Ascending aorta (tissue), 2 donors: ENCODE measurements around the gene CAAP1. TPM values are rescaled to one million over a fixed set of nuclear protein-coding genes. Genes with fewer than 3 reads are reported as not detected.

Experiments
- DNase-seq, 2 donors: peaks; one replicate each; pipeline ENCODE4 v3.0.0-alpha.2; 2019; ENCODE audit warnings: low spot score in 2 of 2
- H3K27ac ChIP-seq, 2 donors: fragments of 200-600 bp; sonication (generic); one replicate each; pipeline ENCODE4 v1.5.1; 2016 to 2017; ENCODE audit warnings: mild to moderate bottlenecking in 1 of 2
- H3K27me3 ChIP-seq: fragments of 200-600 bp; sonication (generic); one replicate; pipeline ENCODE4 v1.5.1; 2017
- H3K36me3 ChIP-seq, 2 donors: fragments of 200-600 bp; sonication (generic); one replicate each; pipeline ENCODE4 v1.5.1; 2016
- H3K4me1 ChIP-seq, 2 donors: fragments of 200-600 bp; sonication (generic); one replicate each; pipeline ENCODE4 v1.5.1; 2016 to 2017; ENCODE audit warnings: mild to moderate bottlenecking in 1 of 2
- H3K4me3 ChIP-seq, 2 donors: fragments of 200-600 bp; sonication (generic); one replicate each; pipeline ENCODE4 v1.5.1; 2016 to 2017; ENCODE audit warnings: mild to moderate bottlenecking in 1 of 2
- H3K9me3 ChIP-seq, 2 donors: fragments of 200-600 bp; sonication (generic); one replicate each; pipeline ENCODE4 v1.5.1; 2016
- intact Hi-C: fragments of 100-400 bp; cut with DNase I; formaldehyde crosslinking; loops from one replicate; pipeline ENCODE4 v1.15.1; 2023
- total RNA-seq: library from RNA; depleted of rRNA; stranded (reverse); fragments of >200 nt; gene quantifications from one replicate; pipeline ENCODE4 v1.1.0, GENCODE V29; 2016
- TF ChIP-seq, protein P1 (sequence below), 3 experiments: fragments of 200-600 bp in 2 of 3; fragments of 450-650 bp in 1 of 3; sonication (generic) in 2 of 3; IDR thresholded peaks; one replicate each; pipeline ENCODE4 v1.5.1; 2016 to 2019; ENCODE audit warnings: antibody characterized with exemption in 3 of 3, mild to moderate bottlenecking in 1 of 3, moderate library complexity in 1 of 3

CAAP1 gene
- total RNA-seq, 1 donor from 2014 or later = 59.5 TPM

DNA sequence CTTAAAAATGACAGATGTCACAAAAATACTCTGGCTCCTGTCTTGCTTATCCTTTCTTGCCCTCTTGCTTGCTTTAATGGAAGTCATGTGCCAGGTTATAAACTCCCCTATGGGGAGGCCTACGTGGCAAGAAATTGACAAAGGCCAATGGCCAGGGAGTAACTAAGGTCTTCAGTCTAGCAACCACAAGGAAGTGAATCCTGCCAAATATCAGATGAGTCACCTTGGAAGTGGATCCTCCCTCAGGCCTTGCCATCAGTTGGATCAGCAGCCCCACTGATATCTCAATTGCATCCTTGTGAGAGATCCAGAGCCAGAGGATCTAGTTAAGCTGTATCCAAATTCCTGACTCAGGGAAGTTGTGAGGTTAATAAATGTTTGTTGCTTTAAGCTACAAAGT, 82.8 kb downstream of the CAAP1 start:
- no peaks in the 10 kb centered on the region for H3K27me3 ChIP-seq
- intact Hi-C loops = no loop called here
- H3K36me3 ChIP-seq = no peaks in the 10 kb centered on the region
- no peak overlapping the region for H3K27ac ChIP-seq
- DNase-seq = no peak
- H3K4me1 ChIP-seq = no peaks in the 10 kb centered on the region
- TF ChIP-seq, protein P1, sequence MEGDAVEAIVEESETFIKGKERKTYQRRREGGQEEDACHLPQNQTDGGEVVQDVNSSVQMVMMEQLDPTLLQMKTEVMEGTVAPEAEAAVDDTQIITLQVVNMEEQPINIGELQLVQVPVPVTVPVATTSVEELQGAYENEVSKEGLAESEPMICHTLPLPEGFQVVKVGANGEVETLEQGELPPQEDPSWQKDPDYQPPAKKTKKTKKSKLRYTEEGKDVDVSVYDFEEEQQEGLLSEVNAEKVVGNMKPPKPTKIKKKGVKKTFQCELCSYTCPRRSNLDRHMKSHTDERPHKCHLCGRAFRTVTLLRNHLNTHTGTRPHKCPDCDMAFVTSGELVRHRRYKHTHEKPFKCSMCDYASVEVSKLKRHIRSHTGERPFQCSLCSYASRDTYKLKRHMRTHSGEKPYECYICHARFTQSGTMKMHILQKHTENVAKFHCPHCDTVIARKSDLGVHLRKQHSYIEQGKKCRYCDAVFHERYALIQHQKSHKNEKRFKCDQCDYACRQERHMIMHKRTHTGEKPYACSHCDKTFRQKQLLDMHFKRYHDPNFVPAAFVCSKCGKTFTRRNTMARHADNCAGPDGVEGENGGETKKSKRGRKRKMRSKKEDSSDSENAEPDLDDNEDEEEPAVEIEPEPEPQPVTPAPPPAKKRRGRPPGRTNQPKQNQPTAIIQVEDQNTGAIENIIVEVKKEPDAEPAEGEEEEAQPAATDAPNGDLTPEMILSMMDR (IDR thresholded peaks at IDR 0.05) = no peak
- no peak overlapping the region for H3K4me3 ChIP-seq
- H3K9me3 ChIP-seq = no peaks in the 10 kb centered on the region

DNA sequence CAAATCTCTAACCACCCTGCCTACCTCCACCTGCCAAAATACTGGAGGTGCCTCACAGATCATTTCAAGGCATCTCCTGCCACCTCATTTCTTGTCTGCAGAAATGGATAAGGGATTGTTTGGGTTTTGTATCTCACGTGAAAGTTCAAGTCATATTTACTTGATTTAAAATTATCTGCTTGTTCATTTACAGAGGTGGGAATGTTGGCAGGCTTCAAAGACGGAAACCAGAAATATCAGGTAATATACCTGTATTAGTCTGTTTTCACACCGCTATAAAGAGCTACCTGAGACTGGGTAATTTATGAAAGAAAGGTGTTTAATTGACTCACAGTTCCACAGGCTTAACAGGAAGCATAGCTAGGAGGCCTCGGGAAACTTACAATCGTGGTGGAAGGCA, 85.4 kb downstream of the CAAP1 start:
- H3K27me3 ChIP-seq = no peaks in the 10 kb centered on the region
- H3K4me1 ChIP-seq = no peaks in the 10 kb centered on the region
- H3K36me3 ChIP-seq = no peaks in the 10 kb centered on the region
- TF ChIP-seq, protein P1 (IDR thresholded peaks at IDR 0.05) = no peak
- H3K9me3 ChIP-seq = no peaks in the 10 kb centered on the region
- intact Hi-C loops = no loop called here
- DNase-seq = no peak
- no peak overlapping the region for H3K4me3 ChIP-seq
- H3K27ac ChIP-seq = no peak overlapping the region

DNA sequence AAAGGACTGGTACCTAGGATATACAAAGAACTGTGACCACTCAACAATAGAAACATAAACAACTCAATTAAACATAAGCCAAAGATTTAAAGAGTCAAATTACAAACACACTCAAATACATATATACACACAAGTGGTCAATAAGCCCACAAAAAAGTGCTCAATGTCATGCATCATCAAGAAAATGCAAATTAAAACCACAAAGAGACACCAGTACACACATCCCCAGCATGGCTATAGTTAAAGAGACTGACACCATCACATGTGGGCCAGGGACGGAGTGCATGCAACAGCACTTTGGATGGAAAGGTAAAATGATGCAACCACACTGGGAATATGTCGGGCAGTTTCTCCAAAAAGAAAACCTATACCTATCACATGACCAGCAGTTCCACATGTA, 89.7 kb downstream of the CAAP1 start:
- TF ChIP-seq, protein P1 (IDR thresholded peaks at IDR 0.05) = no peak
- no peaks in the 10 kb centered on the region for H3K9me3 ChIP-seq
- no peaks in the 10 kb centered on the region for H3K27me3 ChIP-seq
- no peaks in the 10 kb centered on the region for H3K4me1 ChIP-seq
- intact Hi-C loops = no loop called here
- no peak overlapping the region for H3K4me3 ChIP-seq
- H3K27ac ChIP-seq = no peak overlapping the region
- no peak for DNase-seq
- H3K36me3 ChIP-seq = no peaks in the 10 kb centered on the region

DNA sequence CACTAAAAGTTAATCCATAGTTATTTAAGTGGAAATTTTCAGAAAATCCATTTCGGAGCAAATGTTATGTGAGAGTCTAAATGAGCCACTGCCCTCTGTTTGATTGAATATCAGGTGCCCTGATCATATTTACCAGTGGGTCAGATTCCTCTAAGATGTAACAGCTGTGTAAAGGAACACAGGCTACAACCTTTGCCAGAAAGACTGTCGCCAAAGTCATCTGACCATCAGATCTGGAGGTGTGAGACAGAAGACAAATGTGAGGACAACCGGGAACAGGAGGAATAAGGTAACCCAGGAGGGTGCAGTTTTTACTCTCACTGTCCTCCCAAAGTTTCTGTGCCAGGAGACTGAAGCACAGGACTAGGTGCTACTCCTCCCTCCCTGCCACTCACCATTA, 90.8 kb downstream of the CAAP1 start:
- Histone ChIP-seq H3K9me3 (no peaks in the 10 kb centered on the region), H3K4me3 (no peak overlapping the region), H3K27me3 (no peaks in the 10 kb centered on the region), H3K4me1 (no peaks in the 10 kb centered on the region), H3K36me3 (no peaks in the 10 kb centered on the region), H3K27ac (no peak overlapping the region)
- no peak for DNase-seq
- intact Hi-C loops = no loop called here
- TF ChIP-seq, protein P1 (IDR thresholded peaks at IDR 0.05) = no peak

DNA sequence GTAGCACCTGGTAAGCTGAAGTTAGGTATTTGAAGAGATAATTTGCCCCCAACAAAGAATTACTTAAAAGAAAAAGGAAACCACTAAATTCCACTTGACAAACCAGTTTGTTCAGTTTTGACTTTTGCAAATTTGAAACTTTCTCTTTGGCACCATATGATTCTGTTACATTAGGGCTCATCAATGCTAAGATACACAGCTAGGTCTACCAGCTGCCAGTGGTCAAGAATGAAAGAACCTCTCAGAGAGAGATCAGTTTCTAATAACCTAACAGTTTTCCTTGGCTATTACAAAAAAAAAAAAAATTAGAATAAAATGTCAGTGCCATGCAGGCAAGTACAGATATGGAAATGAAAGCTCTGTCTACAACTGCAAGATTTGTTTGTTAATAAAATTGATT, 92.3 kb downstream of the CAAP1 start:
- Histone ChIP-seq H3K4me3 (no peak overlapping the region), H3K9me3 (no peaks in the 10 kb centered on the region), H3K27ac (no peak overlapping the region), H3K36me3 (no peaks in the 10 kb centered on the region), H3K4me1 (no peaks in the 10 kb centered on the region), H3K27me3 (no peaks in the 10 kb centered on the region)
- TF ChIP-seq, protein P1 (IDR thresholded peaks at IDR 0.05) = no peak
- intact Hi-C loops = no loop called here
- DNase-seq = no peak

DNA sequence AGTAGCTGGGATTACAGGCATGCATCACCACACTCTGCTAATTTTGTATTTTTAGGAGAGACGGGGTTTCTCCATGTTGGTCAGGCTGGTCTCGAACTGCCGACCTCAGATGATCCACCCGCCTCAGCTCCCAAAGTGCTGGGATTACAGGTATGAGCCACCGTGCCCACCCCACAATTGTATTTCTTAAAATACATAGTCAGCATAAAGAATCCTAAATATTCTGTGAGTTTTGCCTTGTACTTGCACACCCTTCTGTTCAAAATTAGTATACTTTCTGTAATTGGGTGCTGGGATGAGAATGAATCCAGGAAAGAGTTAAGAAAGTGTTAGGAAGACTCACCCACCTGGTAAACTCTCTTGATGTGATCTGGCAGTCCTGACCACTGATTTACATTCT, 101.3 kb downstream of the CAAP1 start:
- H3K27ac ChIP-seq = no peak overlapping the region
- intact Hi-C loops = no loop called here
- H3K9me3 ChIP-seq = peaks cover 0 to 5% of the 10 kb centered on the region in 2 donors
- H3K36me3 ChIP-seq = no peaks in the 10 kb centered on the region
- H3K4me3 ChIP-seq = no peak overlapping the region
- no peaks in the 10 kb centered on the region for H3K27me3 ChIP-seq
- TF ChIP-seq, protein P1 (IDR thresholded peaks at IDR 0.05) = no peak
- DNase-seq = no peak
- H3K4me1 ChIP-seq = no peaks in the 10 kb centered on the region
